PFSK-1 (cell line): ENCODE results near the gene IL6.

Source experiments
- FOXP2 ChIP-seq: optimal IDR thresholded peaks from 2 replicates; pipeline ENCODE3; 2011; ENCODE audit warnings: borderline replicate concordance, control low read depth, inconsistent platforms; ENCODE audit not compliant: insufficient read depth; ENCODE audit errors: extremely low read length, extremely low read depth
- POLR2AphosphoS5 ChIP-seq: IDR thresholded peaks from 2 replicates; pipeline ENCODE4 v1.6.1; 2012; ENCODE audit warnings: low read depth, mild to moderate bottlenecking, control low read depth, low read length, moderate library complexity
- SIN3A ChIP-seq: IDR thresholded peaks from 2 replicates; pipeline ENCODE4 v1.6.1; 2012; ENCODE audit warnings: mild to moderate bottlenecking, low read length, moderate library complexity, borderline replicate concordance; ENCODE audit not compliant: insufficient read depth
- TAF1 ChIP-seq: IDR thresholded peaks from 2 replicates; pipeline ENCODE4 v1.6.1; 2012; ENCODE audit warnings: low read length, control low read depth, borderline replicate concordance; ENCODE audit not compliant: insufficient read depth
- TF ChIP-seq, protein P1 (sequence below), 2 experiments: IDR thresholded peaks; 2 replicates each; pipeline versions ENCODE4 v1.6.1 to v1.8.0; 2011 to 2012; ENCODE audit warnings: low read depth in 2 of 2, low read length in 2 of 2, control low read depth in 1 of 2, inconsistent platforms in 1 of 2, mild to moderate bottlenecking in 1 of 2, moderate library complexity in 1 of 2; ENCODE audit not compliant: insufficient read depth in 1 of 2

IL6 gene

DNA sequence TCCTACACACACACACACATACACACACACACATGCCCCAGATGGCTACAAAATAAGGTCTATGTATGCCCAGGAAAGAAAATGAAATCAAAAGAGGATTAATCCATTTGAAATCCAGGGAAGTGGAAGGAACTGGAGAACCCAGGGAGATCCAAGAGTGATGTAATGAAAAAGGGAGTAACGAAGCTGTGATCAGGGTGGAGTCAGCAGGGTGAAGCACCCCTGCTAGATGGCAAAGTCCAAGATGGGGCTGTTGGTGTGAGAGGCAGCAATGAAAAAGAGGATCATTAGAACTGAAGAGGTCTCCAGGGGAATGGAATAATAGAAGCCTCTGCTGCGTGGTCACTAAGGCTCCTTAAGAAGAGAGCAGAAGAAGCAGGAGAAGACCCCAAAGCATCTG is 43.6 kb upstream of the IL6 start:
- TF ChIP-seq FOXP2, result no peak
- TF ChIP-seq, protein P1, sequence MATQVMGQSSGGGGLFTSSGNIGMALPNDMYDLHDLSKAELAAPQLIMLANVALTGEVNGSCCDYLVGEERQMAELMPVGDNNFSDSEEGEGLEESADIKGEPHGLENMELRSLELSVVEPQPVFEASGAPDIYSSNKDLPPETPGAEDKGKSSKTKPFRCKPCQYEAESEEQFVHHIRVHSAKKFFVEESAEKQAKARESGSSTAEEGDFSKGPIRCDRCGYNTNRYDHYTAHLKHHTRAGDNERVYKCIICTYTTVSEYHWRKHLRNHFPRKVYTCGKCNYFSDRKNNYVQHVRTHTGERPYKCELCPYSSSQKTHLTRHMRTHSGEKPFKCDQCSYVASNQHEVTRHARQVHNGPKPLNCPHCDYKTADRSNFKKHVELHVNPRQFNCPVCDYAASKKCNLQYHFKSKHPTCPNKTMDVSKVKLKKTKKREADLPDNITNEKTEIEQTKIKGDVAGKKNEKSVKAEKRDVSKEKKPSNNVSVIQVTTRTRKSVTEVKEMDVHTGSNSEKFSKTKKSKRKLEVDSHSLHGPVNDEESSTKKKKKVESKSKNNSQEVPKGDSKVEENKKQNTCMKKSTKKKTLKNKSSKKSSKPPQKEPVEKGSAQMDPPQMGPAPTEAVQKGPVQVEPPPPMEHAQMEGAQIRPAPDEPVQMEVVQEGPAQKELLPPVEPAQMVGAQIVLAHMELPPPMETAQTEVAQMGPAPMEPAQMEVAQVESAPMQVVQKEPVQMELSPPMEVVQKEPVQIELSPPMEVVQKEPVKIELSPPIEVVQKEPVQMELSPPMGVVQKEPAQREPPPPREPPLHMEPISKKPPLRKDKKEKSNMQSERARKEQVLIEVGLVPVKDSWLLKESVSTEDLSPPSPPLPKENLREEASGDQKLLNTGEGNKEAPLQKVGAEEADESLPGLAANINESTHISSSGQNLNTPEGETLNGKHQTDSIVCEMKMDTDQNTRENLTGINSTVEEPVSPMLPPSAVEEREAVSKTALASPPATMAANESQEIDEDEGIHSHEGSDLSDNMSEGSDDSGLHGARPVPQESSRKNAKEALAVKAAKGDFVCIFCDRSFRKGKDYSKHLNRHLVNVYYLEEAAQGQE (IDR thresholded peaks at IDR 0.05; ENCODE audit: insufficient read depth in 1 of 2, low read depth in 2 of 2, low read length in 2 of 2), result no peak
- no peak for TF ChIP-seq TAF1
- TF ChIP-seq SIN3A, result no peak
- TF ChIP-seq POLR2AphosphoS5, result no peak

DNA sequence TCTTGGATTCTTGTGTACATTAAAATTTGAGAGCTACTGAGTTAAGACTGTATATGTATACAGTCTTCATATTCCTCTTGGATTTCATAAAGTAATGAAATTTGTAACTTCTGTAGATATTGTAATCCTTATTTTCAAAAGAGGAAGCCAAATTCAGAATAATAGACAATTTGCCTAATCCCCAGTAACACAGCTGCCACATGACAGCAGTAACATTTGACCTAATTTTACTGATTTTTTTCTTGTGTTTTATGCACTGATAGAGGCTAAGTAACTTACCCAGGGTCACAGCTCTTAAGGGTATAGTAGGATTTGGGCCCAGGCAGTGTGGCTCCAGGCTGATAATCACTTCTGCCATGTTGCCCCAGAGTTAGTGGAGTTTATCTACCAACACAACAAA is 40.4 kb upstream of the IL6 start:
- TF ChIP-seq FOXP2 (no peak), POLR2AphosphoS5 (no peak)

DNA sequence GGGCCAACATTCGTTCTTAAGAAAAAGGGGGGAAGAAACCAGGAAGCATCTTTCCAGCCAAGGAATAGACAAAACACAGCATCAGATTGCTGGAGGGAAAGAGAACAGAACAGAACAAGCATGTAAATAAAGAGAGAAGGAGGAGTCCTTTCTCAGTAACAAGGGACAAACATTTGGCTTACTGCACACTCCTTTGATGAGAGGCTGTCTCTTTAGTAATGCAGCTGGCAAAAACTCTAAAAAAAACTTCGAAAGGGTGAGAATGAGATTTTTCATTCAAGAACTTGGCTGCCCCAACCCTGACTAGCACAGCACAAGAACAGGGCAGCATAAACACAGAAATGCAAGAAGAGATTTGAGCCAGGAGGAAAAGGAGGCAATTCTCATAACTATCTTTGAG is 38.9 kb upstream of the IL6 start:
- TF ChIP-seq FOXP2 (no peak), TAF1 (no peak), POLR2AphosphoS5 (no peak), SIN3A (no peak)
- TF ChIP-seq, protein P1 (IDR thresholded peaks at IDR 0.05; ENCODE audit: insufficient read depth in 1 of 2, low read depth in 2 of 2, low read length in 2 of 2), result no peak

DNA sequence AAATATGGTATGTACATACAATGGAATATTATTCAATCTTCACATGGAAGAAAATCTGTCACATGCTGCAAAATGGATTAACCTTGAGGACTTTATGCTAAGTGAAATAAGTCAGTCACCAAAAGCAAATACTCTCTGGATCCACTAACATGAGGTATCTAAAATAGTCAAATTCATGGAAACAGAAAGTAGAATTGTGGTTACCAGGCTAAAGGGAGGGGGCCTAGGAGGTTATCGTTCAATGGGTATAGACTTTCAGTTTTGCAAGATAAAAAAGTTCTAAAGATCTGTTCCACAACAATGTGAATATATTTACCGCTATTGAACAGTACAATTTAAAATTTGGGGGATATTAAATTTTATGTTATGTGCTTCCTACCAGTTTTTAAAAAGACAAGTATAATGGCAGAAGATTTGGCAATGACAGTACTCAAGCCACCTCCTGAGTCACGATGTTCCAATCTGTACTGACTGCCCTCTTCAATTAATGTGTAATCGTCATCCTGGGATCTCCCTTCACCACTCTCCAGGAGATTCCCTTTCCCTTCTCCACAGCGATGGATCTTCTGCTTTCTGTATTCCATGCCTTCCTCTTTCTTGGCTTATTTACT is 32.3 kb upstream of the IL6 start:
- TF ChIP-seq SIN3A (no peak), FOXP2 (no peak), TAF1 (no peak), POLR2AphosphoS5 (no peak)
- TF ChIP-seq, protein P1 (IDR thresholded peaks at IDR 0.05; ENCODE audit: insufficient read depth in 1 of 2, low read depth in 2 of 2, low read length in 2 of 2), result no peak

DNA sequence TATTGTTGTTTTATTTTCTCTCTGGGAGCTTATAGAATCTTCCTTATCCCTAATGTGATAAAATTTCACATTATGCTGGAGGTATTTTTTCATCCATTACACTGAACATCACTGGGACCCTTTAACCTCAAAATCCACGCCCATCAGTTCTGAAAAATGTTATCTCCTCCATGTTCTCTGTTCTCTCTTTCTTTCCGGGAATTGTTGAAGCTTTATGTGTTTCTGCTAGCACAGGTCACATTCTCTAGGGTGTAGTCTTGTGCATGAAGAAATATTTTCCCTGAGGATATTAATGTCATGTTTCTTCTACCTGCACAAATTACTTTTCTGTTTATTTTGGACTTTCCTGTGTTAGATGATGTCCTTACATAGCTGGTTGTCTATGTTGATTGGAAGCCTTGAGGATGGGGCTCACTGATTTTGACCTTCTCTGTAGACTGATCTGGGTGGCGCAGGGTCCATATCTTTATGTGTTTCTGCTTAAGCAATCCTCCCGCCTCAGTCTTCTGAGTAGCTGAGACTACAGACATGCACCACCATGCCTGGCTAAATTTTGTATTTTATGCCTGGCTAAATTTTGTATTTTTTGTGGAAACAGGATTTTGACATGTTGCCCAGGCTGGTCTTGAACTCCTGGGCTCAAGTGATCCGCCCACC is 31.4 kb upstream of the IL6 start:
- TF ChIP-seq SIN3A (no peak), TAF1 (no peak), POLR2AphosphoS5 (no peak), FOXP2 (no peak)
- TF ChIP-seq, protein P1 (IDR thresholded peaks at IDR 0.05; ENCODE audit: insufficient read depth in 1 of 2, low read depth in 2 of 2, low read length in 2 of 2), result no peak
